Epithelial cell of proximal tubule (primary cell): ENCODE data around the gene STN1. TPM values are rescaled to one million over a fixed set of nuclear protein-coding genes. Genes with fewer than 3 reads are reported as not detected.

ENCODE experiments used
- DNase-seq: peaks from one replicate; pipeline ENCODE4 v3.0.0-alpha.2; 2011; ENCODE audit warnings: low read depth
- H3K4me3 ChIP-seq: 2 replicates; pipeline ENCODE4 v1.5.1; 2011; ENCODE audit warnings: low read depth, mild to moderate bottlenecking, low read length
- CTCF ChIP-seq: conservative IDR thresholded peaks from 2 replicates; pipeline ENCODE4 v1.5.1; 2012; ENCODE audit warnings: low read depth, mild to moderate bottlenecking, low read length
- total RNA-seq: library from RNA; depleted of rRNA; stranded (reverse); fragments of >200 nt; gene quantifications from 2 replicates; pipeline ENCODE4 v1.2.3, GENCODE V29; 2015

STN1 gene
- total RNA-seq = 19.7 and 28.2 TPM in 2 replicates

GRCh38 chr10:103918053-103918846 is at the start of gene STN1:
Gene STN1 (minus strand): TSS chr10:103918184. CDS start chr10:103917594, 590 bp downstream.
- DNase-seq = peak; percentile 59
- peak within 1 kb of the TSS; percentile 93 for H3K4me3 ChIP-seq
- TF ChIP-seq CTCF = peak; percentile 21

GRCh38 chr10:103967448-103968071 is 49.6 kb upstream of the STN1 start:
- no peak for TF ChIP-seq CTCF
- H3K4me3 ChIP-seq = peak overlapping the region; percentile 95
- DNase-seq = no peak

- H3K4me3 ChIP-seq = peak within 1 kb of the TSS; percentile 95
- no peak for DNase-seq
- TF ChIP-seq CTCF = no peak
Observed at GRCh38 chr10:103966671-103967447, 48.9 kb upstream of the STN1 start, which contains the start of gene SLK. Gene SLK (plus strand): TSS chr10:103967140. CDS start chr10:103967746, 606 bp downstream.

GRCh38 chr10:103960103-103960502 is 42.1 kb upstream of the STN1 start:
- TF ChIP-seq CTCF = no peak
- no peak overlapping the region for H3K4me3 ChIP-seq
- no peak for DNase-seq

GRCh38 chr10:103958996-103959395 is 41.0 kb upstream of the STN1 start:
- TF ChIP-seq CTCF = no peak
- DNase-seq = no peak

GRCh38 chr10:103954543-103954942 is 36.6 kb upstream of the STN1 start:
- no peak overlapping the region for H3K4me3 ChIP-seq
- TF ChIP-seq CTCF = no peak
- no peak for DNase-seq

More at GRCh38 chr10:103958996-103959395, 41.0 kb upstream of the STN1 start:
- no peak overlapping the region for H3K4me3 ChIP-seq
